NCI-H2171 (cell line): Measurements from ENCODE around the gene LCA5L.

Source experiments
- DNase-seq: peaks from one replicate; lab custom pipeline; 2025; lab: John Stamatoyannopoulos, UW

LCA5L gene

DNA sequence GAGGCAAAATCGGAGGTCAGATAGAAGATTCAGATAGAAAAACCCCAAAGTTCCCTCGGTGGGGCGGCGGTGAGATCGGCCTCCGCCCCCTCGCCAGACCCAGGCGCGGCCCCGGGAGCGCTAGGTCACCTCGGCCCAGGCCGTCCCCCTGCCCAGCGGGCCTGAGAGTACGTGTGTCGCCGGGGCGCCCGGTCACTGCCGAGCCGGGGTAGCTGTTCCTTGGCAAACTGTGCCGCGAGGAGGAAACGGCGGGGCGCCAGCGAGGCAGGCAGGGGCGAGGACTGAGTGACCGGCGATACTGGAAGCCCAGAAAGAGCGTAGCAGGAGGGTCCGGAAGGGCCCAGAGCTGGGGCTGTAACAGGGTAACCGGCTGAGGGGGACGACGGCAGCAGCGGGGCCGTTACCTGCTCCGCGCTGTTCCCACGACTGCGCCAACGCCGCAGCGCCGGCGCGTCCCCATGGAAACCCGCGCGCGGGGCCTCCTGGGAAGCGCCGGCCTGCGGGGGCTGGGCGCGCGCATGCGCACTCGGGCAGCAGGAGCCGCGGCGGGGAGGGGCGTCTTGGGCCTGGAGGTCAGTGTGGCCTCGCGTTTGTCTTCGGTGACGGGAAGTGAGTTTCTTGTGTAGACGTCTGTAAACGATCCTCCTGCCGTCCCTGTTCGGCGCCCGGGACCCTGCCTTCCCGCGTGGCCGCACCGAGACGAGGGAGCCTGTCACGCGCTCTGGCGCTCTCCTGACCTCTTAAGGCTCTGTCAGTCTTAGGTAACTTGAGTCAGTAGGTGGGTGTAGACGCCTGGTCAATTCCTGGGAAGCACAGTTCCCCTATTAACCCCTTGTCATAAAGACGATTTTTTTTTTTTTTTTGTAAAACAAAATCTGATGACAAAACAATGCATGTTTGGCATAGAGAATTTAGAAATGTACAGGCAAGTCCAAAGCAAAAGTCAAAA lies at the start of gene LCA5L:
TSS of gene LCA5L (minus strand) at position 458 of the 949 bp plus-strand sequence. CDS start 17,285 bp downstream, outside the sequence.
- DNase-seq: peak; percentile 82

DNA sequence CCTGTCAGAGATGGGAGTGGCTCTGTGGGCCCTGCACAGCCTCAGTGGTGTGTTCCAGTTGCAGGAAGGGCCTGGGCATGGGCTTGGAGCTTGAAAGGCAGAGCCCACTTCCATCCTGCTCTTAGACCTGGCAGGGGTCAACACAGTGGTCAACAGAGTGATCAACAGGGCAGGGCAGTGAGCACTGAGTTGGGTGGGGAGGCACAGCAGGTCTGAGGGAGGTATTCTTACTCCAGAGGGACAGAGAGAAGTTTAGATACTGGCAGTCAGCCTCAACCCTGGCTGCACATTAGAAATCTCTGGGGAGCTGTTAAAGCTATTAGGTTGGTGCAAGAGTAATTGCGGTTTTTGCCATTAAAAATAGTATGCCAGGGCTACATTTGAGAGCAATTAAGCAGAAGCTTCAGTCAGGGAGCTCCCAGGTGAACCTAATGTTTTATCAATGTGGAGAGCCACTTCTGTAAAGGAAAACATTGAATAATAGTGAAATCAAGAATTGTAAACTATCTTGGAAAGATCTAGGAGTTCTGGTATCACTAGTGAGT lies 43.9 kb upstream of the LCA5L start:
- DNase-seq: no peak

DNA sequence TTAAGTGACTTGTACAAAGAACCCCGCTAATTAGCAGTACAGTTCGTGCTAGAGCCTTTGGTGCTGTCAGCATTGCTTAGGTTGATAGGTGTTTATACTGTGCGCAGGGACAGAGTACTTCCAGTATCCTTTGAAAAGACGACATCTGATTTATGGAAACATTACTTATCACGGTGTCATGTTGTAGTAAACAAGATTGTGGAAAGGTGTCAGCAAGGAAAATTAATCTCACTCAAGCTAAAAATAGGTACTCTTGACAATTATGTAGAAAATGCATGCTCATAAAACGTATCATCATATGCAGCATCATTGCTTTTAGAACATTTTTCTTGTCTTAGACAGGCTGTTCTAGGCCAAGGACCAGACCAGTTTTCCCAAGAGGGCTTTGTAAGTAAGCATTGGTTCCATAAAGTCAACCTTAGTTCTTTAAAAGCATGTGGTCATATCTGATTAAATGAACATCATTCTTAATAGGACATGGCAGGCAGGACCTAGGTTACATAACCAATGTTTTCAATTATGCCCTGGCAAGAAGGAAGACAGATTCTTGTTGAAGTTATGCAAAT lies 39.2 kb upstream of the LCA5L start:
- no peak for DNase-seq

DNA sequence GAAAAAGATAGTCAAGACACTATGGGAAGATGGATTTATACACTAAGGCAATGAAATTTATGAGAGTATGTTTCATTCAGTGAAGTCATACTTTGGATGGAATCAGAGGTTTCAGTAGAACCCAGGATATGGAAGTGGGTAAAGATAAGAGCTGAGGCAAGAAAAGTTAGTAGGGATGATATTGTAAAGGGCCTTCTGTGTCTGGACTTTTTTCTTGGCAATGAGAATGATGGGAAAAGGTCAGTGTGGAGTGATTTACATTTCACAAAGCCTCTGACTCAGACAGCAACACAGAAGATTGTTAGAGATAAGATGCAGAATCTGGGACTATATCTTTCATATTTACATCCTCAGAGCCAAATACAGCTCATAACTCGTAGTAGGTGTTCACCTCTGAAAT lies 38.3 kb upstream of the LCA5L start:
- DNase-seq: no peak

DNA sequence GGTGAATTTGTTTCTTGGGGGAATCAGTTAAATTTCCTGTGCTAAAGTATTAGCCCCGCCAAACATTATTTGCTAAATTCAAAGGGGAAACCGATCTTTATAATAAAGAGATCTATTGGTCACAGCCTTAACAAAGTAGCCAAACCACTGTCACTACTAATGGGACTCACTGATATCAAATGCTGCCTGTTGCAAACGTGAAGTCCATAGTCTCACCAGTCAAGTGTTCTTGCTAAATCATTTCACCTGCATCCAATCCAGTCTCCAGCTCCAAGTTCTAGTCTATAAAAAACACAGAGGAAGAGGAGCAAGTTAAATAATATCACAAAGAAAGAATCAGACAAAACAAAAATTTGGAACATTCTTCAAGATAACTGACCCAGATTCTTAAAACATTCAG lies 36.3 kb upstream of the LCA5L start:
- no peak for DNase-seq

DNA sequence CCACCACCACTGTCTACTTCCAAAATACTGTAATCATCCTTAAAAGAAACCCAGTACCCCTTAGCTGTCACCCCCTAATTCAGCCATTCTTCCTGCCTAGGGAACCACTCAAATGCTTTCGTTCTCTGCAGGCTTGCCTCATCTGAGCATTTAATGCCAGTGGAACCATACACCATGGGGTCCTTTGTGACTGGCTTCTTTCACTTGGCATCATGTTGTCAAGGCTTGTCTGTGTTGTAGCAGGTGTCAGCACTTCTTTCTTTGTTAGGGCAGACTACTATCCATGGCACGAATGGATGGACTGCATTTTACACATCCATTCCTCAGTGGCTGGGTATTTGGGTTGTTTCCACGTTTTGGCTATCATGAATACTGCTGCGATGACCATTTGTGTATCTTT lies 34.7 kb upstream of the LCA5L start:
- no peak for DNase-seq

DNA sequence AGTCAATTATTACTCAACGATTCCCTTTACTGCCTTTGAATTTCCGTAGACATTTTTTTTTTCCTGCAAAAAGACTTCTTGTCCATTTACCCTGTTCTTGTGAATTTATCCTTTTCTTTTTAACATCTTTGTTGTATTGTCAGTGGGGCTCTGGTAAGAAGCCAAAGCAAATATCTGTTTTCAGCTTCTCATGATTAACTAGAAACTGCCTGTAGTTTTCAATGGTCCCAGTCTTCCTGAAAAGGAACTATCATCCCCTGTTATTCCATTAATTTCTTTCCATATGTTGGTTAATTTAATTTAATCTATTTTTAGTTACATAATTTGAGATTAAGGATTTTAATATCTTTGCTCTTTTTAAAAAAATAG lies 34.2 kb upstream of the LCA5L start:
- no peak for DNase-seq

DNA sequence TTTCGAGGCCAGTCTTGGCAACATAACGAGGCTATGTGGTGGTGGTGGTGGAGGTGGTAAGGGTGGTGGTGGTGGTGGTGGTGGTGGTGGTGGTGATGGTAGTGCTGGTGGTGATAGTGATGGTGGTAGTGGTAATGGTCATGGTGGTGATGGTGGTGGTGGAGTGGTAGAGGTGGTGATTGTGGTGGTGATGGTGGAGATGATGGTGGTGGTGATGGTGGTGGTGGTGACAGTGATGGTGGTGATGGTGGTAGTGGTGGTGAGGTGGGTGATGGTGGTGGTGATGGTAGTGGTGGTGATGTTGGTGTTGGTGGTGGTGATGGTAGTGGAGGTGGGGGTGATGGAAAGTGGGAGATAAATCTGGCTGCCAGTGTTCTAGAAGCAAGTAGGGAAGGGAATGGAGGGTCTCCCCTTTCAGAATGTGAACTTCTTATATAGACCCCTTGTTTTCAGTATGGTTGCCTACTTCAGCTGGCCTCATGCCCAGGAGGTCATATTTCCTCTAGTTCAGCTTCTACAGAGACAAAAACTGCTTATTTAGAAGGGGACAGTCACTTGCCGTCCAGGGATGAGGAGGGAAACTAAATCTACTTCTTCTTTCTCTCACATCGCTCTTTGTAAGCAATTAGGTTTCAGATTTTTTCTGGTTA lies 33.7 kb upstream of the LCA5L start:
- no peak for DNase-seq

DNA sequence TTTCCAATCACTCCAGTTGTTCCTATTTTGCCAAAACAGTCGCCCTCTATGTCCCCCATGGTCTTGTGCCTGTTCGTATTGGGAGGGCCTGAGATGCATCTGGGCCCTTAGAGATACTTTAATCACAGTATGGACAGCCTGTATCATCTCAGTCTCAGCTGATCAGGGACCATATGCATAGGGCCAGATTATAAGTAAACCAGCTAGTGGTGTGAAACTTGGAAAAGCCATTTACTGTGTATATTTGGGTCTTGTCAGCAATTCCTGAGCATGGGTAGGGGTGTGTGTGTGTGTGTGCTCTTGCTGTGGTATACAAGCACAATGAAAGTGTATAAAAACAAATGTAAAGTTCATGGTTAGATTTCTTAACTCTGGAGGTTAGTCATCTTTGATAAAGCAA lies 29.0 kb upstream of the LCA5L start:
- no peak for DNase-seq

DNA sequence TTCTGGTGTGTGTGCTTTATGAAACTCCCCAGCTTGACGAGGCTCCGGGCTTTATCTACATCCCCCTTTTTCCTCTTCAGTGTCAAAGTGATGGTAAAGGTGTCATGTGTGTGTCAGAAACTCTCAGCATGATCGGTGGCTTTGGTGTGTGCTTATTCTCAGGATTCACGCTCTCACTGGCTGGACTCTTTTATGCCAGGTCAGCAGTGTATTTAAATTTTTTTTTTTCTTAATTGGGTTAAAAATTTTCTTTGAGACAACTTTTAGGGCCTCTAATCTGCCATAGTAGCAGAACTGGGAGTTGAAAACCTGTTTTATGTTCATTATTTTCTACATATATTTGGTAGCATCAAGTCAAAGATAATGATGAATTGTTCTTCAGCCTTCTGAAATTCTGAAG lies 27.2 kb upstream of the LCA5L start:
- no peak for DNase-seq

DNA sequence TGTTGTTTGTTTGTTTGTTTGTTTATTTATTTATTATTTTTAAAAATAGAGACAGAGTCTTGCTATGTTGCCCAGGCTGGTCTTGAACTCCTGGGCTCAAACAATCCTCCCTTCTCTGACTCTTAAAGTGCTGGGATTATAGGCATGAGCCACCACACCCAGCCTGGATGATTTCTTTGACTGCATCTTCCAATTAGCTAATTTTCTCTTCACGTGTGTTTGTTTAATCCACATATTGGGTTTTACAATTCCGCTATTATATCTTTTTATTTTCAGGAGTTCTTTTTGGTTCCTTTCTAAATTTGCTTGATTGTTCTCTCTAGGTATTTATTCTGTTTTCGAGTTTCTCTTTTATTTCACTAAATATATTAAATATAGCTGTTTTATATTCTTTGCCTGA lies 26.0 kb upstream of the LCA5L start:
- no peak for DNase-seq

DNA sequence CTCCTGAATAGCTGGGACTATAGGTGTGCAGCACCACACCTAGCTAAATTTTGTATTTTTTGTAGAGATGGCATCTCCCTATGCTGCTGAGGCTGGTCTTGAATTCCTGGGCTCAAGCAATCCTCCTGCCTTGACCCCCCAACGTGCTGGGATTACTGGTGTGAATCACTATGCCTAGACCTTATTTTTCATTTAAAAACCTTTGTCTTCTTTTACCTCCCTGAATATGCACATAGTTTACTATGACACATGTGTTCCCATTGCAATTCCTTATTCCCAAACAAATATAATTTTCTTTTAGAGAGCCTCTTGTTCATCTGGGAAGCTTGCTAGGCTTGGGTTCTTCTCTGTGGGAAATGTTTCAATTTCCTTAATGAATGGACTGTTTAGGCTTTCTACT lies 23.0 kb upstream of the LCA5L start:
- no peak for DNase-seq

DNA sequence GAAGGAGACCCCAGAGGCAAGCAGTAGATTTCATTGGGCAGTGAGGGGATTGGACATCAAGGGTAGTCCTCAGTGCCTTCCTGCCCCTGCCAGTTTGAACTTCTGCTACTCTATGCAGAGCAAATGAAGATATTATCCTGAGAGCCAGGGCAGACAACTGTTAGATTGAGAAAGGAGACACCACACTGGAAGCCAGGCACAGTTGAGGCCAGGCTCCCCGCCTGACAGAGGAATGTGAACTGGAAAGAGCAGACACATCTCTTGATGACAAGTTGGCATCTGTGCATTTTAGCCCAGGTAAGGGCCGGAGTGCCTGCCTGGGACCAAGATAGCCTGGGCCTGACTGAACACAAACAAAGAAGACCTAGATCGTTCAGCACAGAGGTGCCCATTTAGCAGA lies 22.2 kb upstream of the LCA5L start:
- DNase-seq: no peak

DNA sequence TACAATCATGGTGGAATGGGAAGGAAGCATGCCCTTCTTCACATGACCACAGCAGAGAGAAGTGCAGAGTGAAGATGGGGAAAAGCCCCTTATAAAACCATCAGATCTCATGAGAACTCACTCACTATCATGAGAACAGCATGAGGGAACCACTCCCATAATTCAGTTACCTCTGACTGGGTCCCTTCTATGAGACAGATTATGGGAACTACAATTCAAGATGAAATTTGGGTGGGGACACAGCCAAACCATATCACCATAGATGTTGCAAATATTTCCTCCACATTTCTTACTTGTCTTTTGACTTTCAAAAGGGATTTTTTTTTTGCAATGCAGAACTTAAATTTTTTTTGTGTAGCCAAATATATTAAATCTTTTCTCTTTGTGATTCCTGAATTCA lies 21.0 kb upstream of the LCA5L start:
- DNase-seq: no peak

DNA sequence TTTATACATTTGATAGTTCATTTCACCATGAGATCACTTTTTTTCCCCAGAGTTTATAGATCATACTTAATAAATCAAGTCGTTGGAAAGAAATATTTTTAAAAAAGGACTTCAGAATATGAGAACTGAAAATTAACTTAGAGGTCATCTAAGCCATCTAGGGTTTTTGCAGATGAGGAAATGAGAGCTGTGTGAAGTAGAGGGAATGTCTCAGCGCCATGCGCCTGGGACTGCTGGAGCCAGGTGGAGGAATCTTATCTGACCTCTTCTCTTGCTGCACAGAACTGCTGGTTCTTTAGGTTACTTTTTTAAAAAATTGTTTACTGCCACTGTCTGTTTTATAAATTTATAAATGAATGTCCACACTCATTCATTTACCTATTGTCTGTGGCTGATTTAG lies 17.7 kb upstream of the LCA5L start:
- DNase-seq: no peak

DNA sequence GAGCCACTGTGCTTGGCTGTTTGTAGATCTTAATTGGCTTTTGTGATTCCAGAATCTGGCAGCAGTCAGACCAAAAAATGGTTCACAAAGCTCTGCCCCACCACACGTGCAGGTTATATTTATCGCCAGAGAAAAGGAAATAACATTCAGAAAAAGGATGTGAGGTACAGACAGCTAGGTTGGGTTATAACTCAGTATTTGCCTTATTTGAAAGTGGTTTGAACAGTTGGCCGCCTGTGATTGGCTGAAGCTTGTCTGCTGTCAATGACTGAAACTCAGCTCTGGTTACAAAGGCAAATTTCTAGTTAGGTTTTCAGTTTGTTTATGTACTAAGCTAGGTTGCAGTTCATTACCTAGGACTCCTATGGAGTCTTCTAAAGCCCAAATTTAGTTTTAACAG lies 15.8 kb upstream of the LCA5L start:
- DNase-seq: no peak

DNA sequence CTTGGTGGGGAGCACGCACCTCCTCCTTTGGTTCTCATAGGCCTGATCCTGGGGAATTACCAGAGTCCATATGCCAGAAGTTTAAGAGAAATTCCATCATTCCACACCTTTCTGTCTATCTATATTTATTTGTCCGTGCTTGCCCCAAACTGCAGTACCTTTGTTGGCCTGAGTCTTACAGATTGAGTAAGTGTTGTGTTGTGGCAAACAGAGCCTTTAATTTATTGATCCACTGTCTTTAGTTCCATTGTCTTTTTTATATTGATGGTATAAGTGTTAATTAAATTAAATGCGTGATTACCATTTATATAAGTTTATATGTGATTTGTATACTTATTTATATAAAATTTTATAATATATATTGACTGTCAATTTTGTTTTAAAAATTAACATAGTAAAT lies 11.1 kb upstream of the LCA5L start:
- no peak for DNase-seq

DNA sequence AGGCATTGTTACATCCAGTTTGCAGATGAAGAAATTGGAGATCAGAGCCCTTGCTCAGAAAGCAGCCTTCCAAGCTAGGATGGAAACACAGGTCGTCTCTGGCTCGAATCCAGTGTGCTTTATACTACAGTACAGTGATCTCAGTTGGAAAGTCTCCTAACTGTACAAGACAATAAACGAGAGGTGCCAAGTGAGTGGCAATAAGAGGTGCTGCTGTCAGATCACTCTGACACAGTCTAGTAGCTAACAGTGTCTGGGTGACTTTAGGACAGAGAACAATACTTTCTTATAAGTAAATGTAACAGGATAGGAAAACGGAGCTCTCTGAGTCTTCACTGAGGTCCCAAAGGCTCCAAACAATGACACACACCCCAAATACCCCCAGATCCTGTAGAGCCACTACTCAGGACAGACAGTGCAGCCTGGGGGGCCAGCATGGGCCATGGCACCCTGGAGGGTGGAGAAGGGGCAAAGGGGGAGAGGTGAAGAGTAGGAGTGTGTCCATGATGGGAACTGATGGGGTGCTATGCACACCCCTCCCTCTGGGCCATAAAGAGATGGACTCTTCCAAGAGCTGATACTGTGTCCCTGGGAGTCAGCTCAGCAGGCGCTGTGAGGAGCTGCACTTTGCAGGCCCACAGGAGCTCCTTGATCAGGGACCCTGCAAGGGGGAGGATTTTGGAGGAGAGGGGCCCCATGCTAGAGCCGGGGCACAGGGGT lies 9.5 kb upstream of the LCA5L start:
- no peak for DNase-seq

DNA sequence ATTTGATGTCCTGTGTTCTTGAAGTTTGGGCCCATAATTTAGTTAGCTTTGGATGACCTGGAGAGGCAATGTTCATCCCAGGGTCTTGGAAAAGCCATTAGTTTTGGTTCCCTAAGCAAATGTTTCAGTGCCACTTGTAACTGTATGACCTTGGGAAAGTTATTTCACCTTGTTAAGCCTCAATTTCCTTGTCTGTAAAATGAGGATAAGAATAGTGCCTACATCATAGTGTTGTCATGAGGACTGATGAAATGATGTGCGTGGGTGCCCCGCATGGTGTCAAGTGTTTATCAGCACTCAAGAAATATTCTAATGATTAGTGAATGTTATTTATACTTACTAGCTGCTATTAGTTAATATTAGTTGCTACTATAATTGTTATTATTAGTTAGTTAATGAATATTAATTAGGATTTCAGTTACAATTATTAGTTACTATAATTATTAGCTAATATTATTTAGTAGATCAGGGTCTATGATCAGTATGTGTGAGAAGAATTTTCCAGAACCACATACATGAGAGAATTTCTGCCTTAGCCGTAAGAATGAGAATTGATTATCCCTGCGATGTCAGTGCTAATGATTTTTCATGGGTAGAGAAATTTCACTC lies 8.1 kb upstream of the LCA5L start:
- no peak for DNase-seq

DNA sequence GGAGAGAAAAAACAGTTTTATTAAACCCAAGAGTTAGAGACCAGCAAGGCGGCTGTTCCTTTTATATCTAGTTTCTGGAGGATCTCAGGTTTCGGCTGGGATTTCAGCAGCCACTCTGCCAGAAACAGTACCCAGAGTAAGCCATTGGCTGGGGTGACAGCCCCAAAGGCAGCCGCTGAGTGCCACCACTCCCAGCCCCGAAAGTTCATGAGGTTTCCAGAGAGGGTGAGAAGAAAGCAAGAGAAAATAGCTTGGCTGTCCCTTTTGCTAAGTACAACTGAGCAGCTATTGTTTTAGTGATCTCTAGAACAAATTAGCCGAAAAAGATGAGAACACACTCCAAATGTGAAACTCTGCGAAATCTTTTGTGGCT lies 7.4 kb upstream of the LCA5L start:
- DNase-seq: no peak

DNA sequence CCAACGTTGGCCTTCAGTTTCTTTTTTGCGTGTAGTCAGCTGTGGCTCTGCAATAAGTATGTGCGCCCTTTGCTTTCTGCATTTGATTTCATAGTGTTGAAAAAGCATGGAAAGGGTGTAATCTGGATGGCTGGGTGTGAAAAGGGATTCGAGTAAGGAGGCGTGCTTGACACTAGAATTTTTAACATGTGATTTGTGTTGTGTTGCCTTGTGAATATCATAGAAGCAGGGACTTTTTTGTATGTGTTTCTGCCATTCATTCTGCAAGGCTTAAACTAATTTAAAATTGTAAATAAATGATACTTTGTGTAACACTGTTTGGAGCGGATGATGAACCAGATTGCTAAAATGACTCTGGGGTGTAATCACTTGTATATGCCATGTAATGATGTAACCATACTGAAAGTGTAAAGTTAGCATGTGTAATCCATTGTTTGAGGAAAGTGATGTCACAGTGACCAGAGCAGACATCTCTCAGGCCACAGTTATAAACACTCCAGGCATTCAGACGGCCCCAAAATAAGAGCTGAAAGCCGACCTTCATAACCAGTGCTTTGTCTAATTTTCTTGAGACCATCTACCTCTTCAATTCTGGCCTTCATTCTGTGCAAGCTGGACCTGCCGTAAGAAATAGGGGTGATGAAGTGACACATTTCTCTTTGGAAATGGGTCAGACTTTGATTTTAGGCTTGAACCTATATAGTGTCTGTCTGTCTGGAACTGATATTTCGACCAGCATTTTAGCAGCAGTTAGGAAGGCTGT lies 6.8 kb upstream of the LCA5L start:
- no peak for DNase-seq
